VCaP (cell line): ENCODE data around the gene ZNF98.

Experiments
- H3K27ac ChIP-seq: fragments of 450-650 bp; 2 replicates; pipeline ENCODE4 v1.5.1; 2017
- TF ChIP-seq, protein P1 (sequence below): fragments of 450-650 bp; conservative IDR thresholded peaks from 2 replicates; pipeline ENCODE4 v1.5.1; 2017; ENCODE audit warnings: mild to moderate bottlenecking, moderate library complexity

Gene ZNF98

DNA sequence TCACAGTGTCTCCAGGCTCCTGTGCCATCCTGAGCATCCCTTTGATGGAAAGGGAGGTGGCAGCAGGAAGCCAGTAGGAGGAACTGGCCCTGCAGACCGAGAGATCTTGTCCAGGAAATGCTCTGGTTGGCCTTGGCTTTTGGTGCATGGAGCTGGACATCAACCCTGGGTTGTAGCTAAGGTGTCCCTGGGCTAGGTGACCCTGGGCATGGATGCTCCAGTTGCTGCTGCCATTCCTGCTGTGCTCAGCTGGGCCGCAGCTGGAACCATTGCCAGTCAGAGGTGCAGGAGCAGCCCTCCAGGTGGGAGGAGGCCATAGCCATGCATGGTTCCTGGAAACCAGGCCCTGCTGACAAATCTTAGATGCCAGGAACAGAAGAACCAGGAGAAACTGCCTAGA is 67.5 kb downstream of the ZNF98 start:
- no peak overlapping the region for H3K27ac ChIP-seq
- TF ChIP-seq, protein P1, sequence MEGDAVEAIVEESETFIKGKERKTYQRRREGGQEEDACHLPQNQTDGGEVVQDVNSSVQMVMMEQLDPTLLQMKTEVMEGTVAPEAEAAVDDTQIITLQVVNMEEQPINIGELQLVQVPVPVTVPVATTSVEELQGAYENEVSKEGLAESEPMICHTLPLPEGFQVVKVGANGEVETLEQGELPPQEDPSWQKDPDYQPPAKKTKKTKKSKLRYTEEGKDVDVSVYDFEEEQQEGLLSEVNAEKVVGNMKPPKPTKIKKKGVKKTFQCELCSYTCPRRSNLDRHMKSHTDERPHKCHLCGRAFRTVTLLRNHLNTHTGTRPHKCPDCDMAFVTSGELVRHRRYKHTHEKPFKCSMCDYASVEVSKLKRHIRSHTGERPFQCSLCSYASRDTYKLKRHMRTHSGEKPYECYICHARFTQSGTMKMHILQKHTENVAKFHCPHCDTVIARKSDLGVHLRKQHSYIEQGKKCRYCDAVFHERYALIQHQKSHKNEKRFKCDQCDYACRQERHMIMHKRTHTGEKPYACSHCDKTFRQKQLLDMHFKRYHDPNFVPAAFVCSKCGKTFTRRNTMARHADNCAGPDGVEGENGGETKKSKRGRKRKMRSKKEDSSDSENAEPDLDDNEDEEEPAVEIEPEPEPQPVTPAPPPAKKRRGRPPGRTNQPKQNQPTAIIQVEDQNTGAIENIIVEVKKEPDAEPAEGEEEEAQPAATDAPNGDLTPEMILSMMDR = no peak
